GM15510 (cell line): ENCODE data around the gene C1QTNF9B.
"Not testable (repeated sequence)": the region's sequence is repeated elsewhere in the genome, so short reads cannot be mapped to it uniquely, and the experiment has no call there.

ENCODE experiments used
- POLR2A ChIP-seq: IDR thresholded peaks from 3 replicates; pipeline ENCODE4 v1.6.1; 2011; ENCODE audit warnings: borderline replicate concordance; ENCODE audit not compliant: insufficient read length; ENCODE audit errors: extremely low read depth

C1QTNF9B gene

GRCh38 chr13:23897452-23897919 lies at the start of gene C1QTNF9B:
Gene C1QTNF9B, minus strand, starts transcription at chr13:23897502.
- TF ChIP-seq POLR2A: not testable (repeated sequence)

DNA sequence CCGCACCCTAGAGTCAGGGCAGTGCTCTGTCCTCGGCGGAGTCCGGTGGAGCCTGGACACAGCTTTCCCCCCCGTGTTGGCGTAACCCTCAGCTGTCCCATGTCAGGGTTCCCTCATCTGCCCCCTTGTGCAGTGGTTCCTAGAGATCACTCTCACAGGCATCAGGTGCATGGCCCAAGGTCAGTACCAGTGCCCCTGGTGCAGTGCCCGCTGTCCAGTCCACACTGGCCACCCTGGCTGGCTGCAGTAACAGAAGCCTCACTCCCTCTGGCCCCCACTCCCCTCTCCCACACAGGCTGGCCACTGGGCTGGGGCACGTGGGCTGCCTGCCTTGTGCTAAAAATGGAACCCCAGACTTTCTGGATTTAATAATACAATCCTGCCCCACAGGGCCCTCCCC lies 49.6 kb upstream of the C1QTNF9B start:
- no peak for TF ChIP-seq POLR2A

DNA sequence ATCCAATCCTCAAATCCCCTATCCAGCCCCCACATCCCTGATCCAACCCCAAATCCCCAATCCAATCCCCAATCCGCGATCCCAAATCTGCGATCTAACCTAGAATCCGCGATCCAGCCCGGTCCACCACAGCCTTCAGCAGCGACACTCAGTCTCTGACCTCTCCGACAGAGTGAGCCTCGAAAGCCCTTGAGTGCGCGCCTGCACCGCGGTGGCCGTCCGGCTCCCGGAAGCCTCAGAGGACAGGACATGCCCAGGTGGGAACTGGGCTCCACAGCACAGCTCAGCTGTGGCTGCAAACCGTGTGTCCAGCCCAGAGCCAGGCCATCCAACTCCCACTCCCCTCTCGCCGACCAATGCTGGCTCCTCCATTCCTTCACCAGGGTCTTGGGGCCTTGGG lies 48.8 kb upstream of the C1QTNF9B start:
- no peak for TF ChIP-seq POLR2A

GRCh38 chr13:23945612-23946011 lies 48.3 kb upstream of the C1QTNF9B start:
- no peak for TF ChIP-seq POLR2A

DNA sequence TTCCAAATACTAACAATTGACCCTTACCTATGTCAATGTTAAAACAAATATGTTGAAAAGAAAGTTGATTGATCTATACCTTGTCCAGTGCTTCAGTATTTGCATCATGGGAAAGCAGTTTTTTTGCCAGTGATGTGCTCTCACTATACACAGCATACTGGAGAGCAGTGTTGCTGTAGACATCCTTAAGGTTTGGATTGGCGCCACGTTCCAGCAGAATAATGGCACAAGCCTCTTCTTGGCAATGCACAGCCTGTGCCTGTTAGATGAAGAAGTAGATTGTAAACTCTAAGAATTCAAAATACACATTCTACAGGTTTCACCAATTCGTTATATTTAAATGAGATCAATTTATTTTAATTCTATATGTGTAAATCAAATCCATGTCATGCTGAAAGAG lies 43.9 kb upstream of the C1QTNF9B start:
- no peak for TF ChIP-seq POLR2A

GRCh38 chr13:23934520-23934919 lies 37.2 kb upstream of the C1QTNF9B start:
- no peak for TF ChIP-seq POLR2A

GRCh38 chr13:23928985-23929384 lies 31.7 kb upstream of the C1QTNF9B start:
- no peak for TF ChIP-seq POLR2A

GRCh38 chr13:23923031-23923430 lies 25.7 kb upstream of the C1QTNF9B start:
- no peak for TF ChIP-seq POLR2A

DNA sequence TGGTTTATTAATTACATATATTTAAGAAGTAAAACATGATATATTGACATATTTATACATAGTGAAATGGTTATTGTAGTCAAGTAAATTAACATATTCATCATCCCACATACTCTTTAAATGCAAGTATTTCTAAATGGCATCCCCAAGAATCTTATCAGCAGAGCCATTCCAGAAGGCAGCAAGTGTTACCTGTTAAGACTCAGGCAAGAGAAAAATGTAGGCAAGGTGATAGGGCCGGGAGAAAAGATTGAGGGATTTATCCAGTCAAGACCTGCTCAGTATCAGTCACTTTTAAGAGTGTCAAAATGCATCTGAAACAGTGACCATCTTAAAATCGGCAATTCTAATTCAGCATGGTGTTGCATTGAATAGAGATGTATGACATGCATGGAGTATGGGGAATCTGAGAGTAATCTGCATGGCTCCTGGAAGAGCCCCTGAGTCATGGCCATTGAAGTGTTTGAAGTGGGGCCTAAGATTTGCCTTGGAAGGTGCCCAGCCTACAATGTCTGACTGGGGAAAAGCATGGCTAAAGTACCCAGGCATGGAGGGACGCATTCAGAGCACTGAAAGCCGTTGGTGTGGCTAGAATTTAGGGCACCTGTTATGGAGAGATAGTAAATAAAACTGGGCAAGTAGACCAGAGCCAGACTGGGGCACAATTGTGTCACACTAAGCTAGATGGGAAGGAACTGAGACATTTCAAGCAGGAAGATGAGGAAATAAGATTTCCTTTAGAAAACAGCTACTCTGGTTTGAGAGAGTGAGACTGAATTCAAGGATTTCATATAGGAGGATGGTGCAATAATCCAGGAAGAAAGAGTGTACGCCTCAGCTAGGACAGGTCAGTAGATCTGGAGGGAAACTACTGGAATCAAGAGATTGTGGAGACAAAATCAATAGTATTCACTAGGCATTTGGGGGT lies 25.0 kb upstream of the C1QTNF9B start:
- TF ChIP-seq POLR2A: no peak

DNA sequence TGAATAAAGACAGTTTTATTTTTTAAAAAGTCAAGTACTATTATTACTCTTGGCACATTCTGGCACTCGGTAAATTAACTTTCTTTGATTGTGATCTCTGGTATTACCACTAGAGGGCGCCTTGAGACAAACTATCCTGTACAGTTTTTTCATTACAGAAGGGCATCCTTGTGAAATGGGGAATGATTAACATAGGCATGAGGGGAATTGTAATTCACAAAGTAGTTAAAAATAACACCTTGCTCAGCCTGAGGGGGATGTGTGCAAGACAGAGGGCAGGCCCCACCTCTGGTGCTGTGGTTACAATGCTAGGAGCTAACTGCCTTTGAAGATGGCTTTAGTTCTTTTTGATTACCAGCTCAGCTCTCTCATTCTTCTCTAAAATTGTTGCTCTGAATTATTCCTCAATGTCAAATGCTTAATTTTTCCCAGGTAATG lies 24.2 kb upstream of the C1QTNF9B start:
- no peak for TF ChIP-seq POLR2A

DNA sequence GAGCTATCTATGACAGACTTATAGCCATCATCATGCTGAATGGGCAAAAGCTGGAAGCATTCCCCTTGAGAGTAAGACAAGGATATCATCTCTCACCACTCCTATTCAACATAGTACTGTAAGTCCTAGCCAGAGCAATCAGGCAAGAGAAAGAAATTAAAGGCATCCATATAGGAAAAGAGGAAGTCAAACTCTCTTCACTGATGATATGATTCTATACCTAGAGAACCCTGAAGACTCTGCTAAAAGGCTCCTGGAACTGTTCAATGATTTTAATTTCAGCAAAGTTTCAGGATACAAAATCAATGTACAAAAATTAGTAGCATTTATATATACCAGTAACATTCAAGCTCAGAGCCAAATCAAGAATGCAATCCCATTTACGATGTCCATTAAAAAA lies 21.7 kb upstream of the C1QTNF9B start:
- TF ChIP-seq POLR2A: no peak

- no peak for TF ChIP-seq POLR2A
Measured at GRCh38 chr13:23918208-23918607, 20.9 kb upstream of the C1QTNF9B start.

DNA sequence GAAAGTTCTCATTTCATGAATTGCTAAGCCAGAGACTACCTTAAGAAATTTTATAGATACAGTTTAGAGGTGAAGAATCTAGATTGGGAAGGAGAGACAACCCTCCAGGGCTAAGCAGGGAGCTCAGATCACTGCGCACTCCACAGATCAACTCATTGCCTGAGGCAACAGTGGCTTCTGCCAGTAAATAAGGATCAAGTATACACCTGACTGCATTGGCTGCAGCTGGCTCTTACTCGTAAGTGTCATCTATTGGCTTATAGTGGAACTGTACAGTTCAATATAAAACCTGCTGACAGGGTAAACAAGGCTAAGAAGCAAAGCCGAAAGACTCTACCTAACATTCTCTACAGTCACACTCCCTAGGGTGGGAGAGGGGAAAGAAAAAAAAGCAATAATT lies 18.0 kb upstream of the C1QTNF9B start:
- no peak for TF ChIP-seq POLR2A

GRCh38 chr13:23912469-23912868 lies 15.2 kb upstream of the C1QTNF9B start:
- TF ChIP-seq POLR2A: no peak

DNA sequence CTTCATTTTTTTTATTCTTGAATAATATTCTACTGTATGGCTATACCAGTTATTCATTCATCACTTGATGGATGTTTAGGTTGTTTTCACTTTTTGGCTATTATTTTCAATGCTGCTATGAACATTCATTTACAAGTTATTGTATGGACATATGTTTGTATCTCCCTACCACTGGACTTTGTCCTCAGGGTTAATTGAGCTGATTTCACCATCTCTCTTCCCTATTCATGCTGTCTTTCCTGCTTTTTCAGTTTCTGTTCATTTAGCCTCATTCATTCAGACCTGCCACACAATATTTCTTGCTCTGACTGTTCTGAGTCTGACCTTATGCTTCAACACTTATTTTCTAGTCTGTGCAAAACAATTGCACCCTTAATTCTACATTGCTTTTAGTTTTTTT lies 12.3 kb upstream of the C1QTNF9B start:
- no peak for TF ChIP-seq POLR2A

GRCh38 chr13:23905766-23906165 lies 8.5 kb upstream of the C1QTNF9B start:
- TF ChIP-seq POLR2A: no peak
